ENCODE results near the gene KMT2B. TPM values are rescaled to one million over a fixed set of nuclear protein-coding genes. Genes with fewer than 3 reads are reported as not detected.
"Not testable (repeated sequence)": the region's sequence is repeated elsewhere in the genome, so short reads cannot be mapped to it uniquely, and the experiment has no call there.

Gene KMT2B
- polyA plus RNA-seq (ENCODE audit: insufficient read length in 10 of 10), result 10 to 100 TPM; 17.6 to 26.1 (median 23.0) TPM
- long read RNA-seq, donor 1, partial matches to known transcripts, result 1,024 of 1,038 reads
- long read RNA-seq, donor 1, other reads (novel, unspliced or antisense), result 12 of 1,038 reads
- long read RNA-seq, donor 2, partial matches to known transcripts, result 550 of 552 reads
- long read RNA-seq, donor 2, other reads (novel, unspliced or antisense), result 0 of 552 reads
- long read RNA-seq, donor 3, result 0 reads
- long read RNA-seq, donor 4, partial matches to known transcripts, result 0 of 1 reads
- long read RNA-seq, donor 4, other reads (novel, unspliced or antisense), result 0 of 1 reads
- long read RNA-seq, donor 5, partial matches to known transcripts, result 1,165 of 1,183 reads
- long read RNA-seq, donor 5, other reads (novel, unspliced or antisense), result 17 of 1,183 reads
- long read RNA-seq, donor 6, partial matches to known transcripts, result 1,320 of 1,349 reads
- long read RNA-seq, donor 6, other reads (novel, unspliced or antisense), result 28 of 1,349 reads
- long read RNA-seq, donor 7, partial matches to known transcripts, result 812 of 817 reads
- long read RNA-seq, donor 7, other reads (novel, unspliced or antisense), result 5 of 817 reads
- long read RNA-seq, donor 8, partial matches to known transcripts, result 0 of 1 reads
- long read RNA-seq, donor 8, other reads (novel, unspliced or antisense), result 0 of 1 reads
- long read RNA-seq, donor 9, result 0 reads

- peak in 2 of 3 donors; percentile 96 for DNase-seq
Observed at GRCh38 chr19:35717665-35718344, at the start of gene KMT2B. TSS of gene KMT2B (plus strand) at chr19:35718003. CDS start at chr19:35718019, 16 bp downstream.

GRCh38 chr19:35669566-35669965 lies 48.2 kb upstream of the KMT2B start:
- DNase-seq, result no peak

GRCh38 chr19:35669974-35670373 lies 47.8 kb upstream of the KMT2B start:
- no peak for DNase-seq

- DNase-seq, result no peak
Observed at GRCh38 chr19:35670686-35671085, 47.1 kb upstream of the KMT2B start.

GRCh38 chr19:35671818-35672217 lies 46.0 kb upstream of the KMT2B start:
- no peak for DNase-seq

- DNase-seq, result no peak
Observed at GRCh38 chr19:35673121-35673804, 44.5 kb upstream of the KMT2B start.

- no peak for DNase-seq
Observed at GRCh38 chr19:35675589-35676140, 42.1 kb upstream of the KMT2B start.

GRCh38 chr19:35689836-35690235 lies 28.0 kb upstream of the KMT2B start:
- DNase-seq, result no peak

GRCh38 chr19:35691106-35691505 lies 26.7 kb upstream of the KMT2B start:
- not testable (repeated sequence) for DNase-seq

- DNase-seq, result no peak
Observed at GRCh38 chr19:35692010-35692409, 25.8 kb upstream of the KMT2B start.

- no peak for DNase-seq
Observed at GRCh38 chr19:35693422-35693821, 24.4 kb upstream of the KMT2B start.

GRCh38 chr19:35693835-35694599 lies 23.8 kb upstream of the KMT2B start:
- peak; percentile 77 to 88 (median 85) for DNase-seq

GRCh38 chr19:35695895-35696422 lies 21.8 kb upstream of the KMT2B start:
- no peak for DNase-seq

- no peak for DNase-seq
Observed at GRCh38 chr19:35696835-35697234, 21.0 kb upstream of the KMT2B start.

GRCh38 chr19:35702223-35703012 lies 15.4 kb upstream of the KMT2B start:
- peak; percentile 95 to 97 (median 96) for DNase-seq

- no peak for DNase-seq
Observed at GRCh38 chr19:35703343-35703742, 14.5 kb upstream of the KMT2B start.

GRCh38 chr19:35704218-35704617 lies 13.6 kb upstream of the KMT2B start, which contains the start of gene ZBTB32:
TSS of gene ZBTB32 (plus strand) at chr19:35704558. CDS start at chr19:35714627, 10,069 bp downstream.
- peak in 2 of 3 donors; percentile 25 to 53 for DNase-seq

- DNase-seq, result no peak
Observed at GRCh38 chr19:35708391-35708790, 9.4 kb upstream of the KMT2B start.

Measured in muscle of back (tissue), 13 donors.